Inferior parietal cortex (tissue), 1 donor: ENCODE data around the gene ZNF697.

Experiments used
- DNase-seq: peaks from one replicate; pipeline ENCODE4 v3.0.0-alpha.2; 2016; ENCODE audit errors: extremely low spot score

ZNF697 gene

GRCh38 chr1:119664067-119664466 lies 16.0 kb upstream of the ZNF697 start:
- no peak for DNase-seq

- DNase-seq, result no peak
These were observed 14.0 kb upstream of the ZNF697 start for GRCh38 chr1:119662034-119662437.

DNA sequence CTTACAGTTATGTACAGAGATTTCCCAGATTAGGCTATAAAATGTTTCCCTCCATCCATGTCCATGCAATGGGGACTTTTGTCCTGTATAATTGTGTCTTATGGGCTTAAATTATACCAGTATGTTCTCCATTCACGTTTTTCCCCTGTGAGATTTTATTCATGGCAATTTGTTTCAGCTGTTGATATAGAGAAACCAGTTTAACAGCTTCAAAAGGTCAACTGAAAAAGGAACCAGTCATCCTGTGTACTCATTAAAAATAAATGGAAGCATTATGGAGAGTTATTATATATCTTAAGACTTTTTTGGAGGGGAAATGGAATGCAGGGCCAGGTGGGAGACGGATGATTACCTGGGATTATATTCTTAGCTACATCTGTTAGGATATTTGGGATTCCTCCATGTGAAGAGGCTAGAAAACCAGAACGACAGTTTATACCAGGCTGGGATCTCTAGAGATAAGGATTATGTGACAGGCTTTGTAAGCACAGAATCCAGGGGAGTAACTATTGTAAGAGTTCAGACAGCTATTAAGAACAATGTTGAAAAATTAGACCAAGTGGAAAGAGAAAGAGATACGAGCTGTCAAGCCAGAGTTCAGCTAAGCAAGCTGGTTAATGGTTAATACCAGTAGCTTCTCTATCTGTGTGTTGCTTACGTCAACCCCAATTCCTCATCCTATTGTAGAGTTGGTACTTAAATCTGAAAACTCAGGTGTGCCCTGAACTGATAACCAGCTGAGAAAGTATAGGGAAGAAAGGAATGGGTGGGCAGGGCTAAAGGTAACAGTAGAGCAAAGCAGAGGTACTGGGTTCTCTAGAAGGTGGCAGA lies 12.4 kb upstream of the ZNF697 start:
- no peak for DNase-seq

DNA sequence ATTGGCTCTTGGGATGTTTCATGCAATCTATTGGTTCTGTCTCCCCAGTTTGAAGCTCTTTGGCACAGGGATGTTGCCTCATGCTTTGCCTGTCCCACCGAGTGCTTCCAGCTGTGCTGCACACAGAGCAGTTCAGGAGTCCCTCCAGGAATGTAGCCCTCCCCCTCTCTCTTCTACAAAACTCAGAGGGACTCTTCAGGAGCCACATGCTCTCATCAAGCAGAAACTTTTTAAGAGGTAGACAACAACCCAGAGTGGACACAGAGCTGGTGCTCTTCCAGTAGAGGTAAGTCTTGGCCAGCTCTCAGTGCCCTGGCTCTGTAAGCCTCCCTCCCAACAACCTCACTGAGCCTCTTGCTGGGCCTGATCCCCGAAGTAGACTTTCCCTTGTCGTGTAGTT lies 11.6 kb upstream of the ZNF697 start:
- DNase-seq, result no peak

DNA sequence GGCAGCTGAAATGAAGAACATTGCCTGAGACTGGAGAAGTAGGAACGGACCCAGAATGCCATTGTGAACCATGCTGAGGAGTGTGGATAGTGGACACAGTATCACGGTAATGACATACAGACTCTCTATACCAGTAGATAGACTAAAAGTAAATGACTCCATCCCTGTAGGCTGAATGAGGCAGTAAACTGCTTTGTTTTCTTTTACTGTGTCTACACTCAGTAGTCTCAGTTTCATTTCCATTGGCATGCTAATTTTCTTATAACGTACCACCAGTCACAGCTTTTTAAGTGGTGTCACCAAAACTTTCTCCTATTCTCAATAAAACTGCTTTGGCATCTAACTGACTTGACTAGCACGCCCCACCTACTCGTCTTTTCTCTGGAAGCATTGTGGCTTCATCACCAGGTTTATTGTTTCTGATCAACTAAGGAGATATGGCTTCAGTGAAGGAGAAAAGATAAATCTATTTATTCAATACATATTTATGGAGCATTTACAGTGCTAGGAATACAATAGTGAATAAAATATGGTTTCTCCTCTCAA lies 8.4 kb upstream of the ZNF697 start:
- no peak for DNase-seq

DNA sequence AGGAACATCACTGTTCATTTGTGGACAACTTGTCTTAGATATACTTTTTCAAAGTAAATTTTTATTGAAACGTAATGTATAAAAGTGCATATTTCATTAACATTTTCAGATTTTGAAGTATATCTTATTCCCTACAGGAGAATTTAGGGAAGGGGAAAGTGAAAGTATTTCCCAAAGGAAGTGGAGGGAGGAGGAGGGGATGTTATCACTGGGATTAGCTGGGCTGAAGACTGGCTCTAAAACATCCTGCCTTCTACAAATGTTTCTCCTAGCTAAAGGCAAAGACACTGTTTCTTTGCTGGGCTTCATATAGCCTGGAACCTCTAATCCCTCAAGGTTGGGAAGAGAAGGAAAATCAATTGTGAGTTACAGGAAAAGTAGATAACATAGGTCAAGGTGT lies 7.1 kb upstream of the ZNF697 start:
- no peak for DNase-seq

DNA sequence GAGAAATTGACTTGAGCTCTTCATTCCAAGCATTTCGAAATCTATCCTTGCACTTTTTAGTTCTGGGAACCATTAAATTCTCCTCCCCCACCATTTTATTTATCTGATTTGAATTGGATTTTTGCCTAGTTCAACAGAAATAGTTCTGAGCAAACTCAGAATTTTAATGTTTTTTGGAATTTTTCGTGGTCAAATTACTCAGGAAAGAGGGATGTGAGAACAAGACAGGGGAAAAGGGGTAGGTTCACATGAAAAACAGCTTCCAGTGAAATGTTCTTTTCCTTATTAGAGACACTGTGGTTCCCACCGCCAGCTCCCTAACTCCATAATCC lies 5.7 kb upstream of the ZNF697 start:
- no peak for DNase-seq

DNA sequence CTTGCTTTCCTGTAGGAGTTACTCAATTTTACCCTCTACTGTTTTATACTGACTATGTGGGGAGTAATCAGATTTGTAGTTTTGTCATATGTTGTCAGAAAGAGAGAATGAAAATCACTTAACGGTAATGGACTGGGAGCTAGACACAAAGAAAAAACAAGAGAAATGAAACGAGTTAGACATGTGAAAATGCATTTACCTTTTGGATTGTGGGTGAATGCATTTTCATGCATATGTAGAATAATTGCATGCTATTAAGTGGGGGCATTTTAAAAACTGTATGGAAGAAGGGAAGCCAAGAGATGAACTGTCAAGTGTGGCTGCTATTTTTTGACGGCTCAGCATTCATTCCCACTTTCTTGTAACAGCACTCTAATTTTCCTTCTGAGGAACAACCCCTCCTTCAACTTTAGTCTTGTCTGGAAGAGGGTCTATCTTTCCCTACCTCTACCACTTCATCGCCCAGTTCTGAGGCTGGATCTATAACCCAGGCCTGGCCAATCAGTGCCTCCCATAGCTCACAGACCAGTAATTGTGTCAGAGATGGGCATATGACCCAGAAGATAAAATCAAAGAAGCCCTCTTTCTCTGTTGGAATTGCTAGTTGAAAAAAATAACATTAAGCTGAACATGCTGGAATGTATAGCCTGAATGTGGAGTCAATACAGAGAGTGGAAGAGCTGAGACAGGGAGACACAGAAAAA lies 5.2 kb upstream of the ZNF697 start:
- no peak for DNase-seq

DNA sequence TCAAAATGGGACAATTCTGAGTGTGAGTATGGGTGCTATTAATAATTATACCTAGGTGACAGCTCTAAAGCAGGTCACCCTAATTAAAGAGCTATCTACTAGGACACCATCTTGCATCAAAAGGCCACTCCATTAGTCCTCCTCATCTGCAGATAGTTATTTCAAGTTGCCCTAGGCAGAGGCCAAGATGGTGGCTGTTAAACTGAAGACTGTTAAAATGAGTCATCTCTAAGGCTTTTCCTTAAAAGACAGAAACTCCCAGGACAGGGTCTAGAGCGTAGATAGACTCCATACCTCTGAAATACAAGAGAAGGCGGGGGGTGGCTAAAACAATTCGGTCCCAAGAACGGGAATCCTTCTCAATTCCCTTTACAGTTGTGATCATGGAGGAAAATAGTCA lies 4.5 kb upstream of the ZNF697 start:
- no peak for DNase-seq

- DNase-seq, result no peak
These were observed 3.6 kb upstream of the ZNF697 start for GRCh38 chr1:119651641-119652040.

GRCh38 chr1:119651133-119651532 lies 3.1 kb upstream of the ZNF697 start:
- DNase-seq, result no peak

- no peak for DNase-seq
These were observed 546 bp upstream of the ZNF697 start for GRCh38 chr1:119648620-119649004.

DNA sequence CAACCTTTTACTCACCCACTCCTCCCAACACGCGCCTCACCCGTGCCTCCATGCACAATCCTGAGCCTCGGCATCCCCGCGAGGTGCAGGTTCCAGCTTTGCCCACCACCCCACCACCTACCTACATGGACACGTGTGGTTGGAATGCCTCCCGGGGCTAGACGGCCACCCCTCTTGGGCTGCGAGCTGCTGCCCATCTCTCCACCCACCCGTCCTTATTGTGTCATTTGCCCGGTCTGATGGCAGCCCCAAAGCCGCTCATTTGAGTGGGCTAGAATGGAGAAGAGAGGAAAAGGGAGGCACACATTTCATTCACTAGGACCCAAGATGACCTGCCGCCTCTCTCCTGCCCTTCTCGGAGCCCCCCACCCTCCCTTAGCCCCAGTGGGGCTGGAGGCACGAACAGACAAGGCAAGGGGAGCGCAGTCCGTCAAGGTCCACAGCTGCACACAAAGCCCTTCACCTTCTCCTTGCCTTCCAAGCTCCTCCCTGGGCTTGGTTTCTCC lies 785 bp downstream of the ZNF697 start:
- no peak for DNase-seq

DNA sequence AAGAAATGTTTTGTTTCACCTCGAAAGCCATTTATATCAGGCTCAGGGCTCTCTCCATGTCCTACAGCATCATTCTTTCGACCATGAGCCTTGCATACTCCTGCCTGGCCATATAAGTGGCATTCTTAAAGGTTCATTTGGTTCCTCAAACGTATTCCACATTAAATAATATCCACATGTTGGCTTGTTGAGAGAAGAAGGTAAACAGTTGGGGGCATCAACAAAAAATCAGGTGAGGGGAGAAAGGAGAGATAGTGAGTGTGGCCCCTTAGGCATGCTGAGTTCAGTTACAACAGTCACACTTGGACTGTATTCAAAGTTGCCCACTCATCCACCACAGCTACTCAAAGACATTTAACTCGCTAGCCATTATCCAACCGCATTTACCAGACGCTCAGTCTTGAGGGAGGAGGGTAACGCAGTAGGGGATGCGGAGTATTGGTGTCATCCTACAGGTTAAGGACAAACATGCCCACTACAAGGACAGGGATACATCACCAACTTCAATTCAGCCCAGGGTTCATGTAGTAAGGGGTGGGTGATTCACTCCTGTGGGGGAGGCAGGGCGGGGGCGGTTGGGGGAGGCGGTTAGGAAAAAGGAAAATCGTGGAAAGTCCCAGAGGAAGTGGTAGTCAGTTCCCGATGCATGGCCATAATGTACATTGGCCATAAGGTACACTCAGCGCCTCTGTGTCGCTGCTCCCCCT lies 1.4 kb downstream of the ZNF697 start:
- DNase-seq, result no peak

DNA sequence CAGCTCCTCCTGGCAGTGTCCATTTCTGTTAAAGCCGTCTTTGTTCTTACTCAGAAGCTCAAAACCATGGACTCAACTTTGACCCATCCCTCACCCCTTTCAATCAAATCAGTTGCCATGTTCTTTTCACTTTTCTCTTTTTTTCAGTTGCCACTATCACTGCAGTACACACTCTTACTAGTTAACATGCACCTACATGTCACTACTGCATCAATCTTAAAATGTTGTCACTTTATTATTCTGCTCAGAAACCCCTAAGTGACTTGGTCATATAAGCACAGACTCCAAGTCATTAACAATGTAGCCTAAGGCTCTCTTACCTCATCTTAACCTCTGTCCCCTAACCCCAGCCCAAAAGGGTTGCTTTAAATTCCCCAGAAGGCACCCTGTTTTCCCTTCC lies 9.0 kb downstream of the ZNF697 start:
- DNase-seq, result no peak

DNA sequence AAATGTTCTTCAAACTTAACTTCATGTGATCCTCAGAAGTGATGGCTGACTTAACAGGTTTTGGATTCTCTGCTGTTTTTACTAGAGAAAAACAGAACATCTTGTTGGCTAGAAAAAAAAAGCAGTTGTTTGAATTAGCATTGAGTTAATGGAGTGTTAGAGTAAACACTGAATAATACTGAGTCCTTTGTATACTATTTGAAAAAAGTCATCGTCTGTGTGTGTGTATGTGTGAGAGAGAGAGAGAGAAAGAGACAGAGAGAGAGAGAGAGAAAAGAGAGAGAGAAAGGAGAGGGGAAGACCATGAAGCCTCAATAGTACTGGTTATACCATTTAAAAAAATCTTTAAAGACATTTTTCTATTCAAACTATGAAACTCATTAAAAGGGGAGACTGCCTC lies 10.4 kb downstream of the ZNF697 start:
- DNase-seq, result no peak

DNA sequence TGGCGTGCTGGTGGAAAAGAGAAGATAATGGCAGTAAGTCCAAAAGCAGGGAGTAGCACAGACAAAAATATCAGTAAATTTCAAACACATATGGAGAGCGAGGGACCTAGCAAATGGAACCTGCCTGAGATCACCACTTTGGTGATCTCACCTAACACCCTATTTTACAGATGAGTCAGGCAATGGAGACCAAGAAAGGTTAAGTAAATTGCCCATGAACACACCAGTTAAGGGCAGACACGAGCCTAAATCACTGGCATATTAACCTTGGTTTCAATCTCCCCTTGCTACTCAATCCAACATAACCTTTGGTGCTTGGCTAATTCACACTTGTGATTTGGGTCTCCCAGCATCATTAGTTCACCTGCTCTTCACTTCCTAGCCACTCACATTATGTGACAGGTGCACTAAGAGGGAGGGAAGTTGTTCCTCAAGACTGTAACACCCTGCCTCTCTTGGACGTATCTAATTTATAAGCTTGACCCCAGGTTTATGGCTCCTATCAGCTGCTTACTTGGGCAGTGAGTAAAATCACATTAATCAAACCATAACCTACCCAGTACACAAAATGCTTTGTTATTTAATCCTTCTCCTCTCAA lies 11.5 kb downstream of the ZNF697 start:
- no peak for DNase-seq

DNA sequence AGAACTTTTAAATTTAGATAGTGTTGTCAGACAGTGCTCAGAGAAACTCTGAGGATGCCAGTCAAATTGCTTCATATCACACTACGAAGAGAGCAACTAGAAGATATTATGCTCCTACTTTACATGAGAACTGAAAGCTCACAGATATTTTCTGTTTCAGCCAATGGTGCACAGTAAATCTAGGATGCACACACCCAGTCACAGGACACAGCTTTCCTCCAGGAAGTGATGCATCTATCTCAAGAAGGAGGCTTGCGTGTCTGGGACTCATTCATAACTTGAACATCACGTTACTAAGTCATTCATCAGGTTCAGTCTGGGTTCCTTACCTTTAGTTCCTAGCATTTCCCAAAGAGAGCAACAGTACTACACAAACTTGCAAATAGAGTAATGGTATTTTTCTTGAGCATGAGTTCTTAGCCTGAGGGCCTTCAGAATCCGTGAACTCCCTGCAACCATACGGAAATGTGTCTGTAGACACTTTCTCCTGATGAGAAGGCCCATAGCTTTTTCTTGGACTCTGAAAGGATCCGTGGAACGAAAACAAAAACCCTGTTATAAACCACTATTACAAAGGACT lies 12.2 kb downstream of the ZNF697 start:
- DNase-seq, result no peak

DNA sequence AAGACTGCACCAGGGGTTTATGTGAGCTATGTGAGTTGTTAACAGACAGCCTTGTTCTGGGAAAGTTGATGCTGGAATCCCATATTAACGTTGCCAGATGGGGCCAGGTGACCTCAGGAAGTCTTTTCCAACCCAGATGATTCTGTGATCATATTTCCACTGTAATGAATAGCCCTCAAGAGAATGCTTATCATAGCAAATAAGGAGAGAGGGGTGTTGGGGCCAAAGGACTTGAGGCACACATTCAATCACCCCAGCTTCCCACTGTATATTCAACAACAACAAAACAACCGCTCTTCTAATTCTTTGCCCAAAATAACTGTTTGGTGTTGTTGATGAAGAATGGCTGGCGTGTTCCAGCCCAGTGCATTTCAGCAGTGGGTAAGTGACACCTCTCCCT lies 14.1 kb downstream of the ZNF697 start:
- DNase-seq, result no peak

DNA sequence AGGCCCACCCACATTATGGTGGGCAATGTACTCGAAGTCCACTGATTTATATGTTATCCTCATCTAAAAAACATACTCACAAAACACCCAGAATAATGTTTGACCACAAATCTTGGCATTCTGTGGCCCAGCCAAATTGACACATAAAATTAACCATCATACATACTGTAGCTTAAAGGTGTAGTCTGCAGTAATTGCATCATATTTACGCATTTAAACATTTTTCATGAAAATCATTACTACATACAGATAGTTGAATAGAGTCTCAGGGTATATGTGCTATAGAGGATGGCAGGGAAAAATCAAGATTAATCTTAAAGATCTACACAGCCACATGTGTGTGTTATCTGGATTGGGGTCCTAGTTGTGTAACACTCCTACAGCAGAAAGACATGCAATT lies 14.5 kb downstream of the ZNF697 start:
- DNase-seq, result no peak

DNA sequence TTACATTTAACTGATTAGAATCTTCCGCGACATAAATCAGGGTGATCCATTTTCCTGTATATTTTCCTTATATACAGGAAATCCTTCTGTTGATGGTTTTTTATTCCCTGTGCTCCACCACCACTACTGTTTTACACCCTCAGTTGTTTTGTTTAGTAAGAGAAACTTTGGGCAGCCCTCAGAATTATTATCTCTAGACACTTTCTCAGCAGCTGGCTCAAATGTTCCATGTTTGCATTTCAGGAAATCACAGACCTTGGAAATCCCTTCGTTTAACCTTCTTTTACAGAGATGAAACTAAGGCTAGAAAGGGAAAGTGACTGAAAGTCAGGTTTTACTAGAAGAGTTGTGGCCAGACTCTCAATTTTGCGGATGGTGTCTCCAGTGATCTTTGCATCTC lies 15.2 kb downstream of the ZNF697 start:
- no peak for DNase-seq

DNA sequence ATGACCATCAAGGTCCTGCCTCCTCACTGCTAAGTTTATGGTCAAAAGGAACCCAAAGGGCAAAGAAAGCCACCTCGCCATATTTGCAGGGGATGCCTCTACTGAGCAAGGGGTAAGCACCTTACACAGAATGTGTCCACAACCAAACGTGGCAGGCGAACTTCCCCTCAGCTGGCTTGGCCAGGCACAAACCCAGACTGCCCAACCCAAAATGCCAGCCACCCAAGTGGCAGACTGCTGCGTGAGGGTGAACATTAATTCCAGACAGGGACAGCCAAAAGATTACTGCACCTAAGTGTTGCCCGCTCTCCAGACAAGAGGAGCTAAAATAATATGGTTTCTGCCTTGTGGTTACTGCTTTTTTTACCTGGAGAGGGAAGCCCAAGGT lies 16.0 kb downstream of the ZNF697 start:
- DNase-seq, result no peak
